Effector memory CD8-positive, alpha-beta T cell (primary cell): ENCODE data around the gene DNLZ.

Experiments
- ATAC-seq: fragments of 150-1000 bp; cut with Tn5 transposase; replicated peaks from 2 replicates; pipeline ENCODE4 v1.10.0; 2021; ENCODE audit warnings: mild to moderate bottlenecking, moderate library complexity
- DNase-seq, 3 experiments: peaks; one replicate each; pipeline ENCODE4 v3.0.0; 2021
- H3K27ac Mint-ChIP-seq, 2 donors: one replicate each; pipeline ENCODE4 v1.8.0; 2022; ENCODE audit warnings: mild to moderate bottlenecking in 2 of 2, mixed read lengths in 2 of 2, moderate library complexity in 2 of 2
- H3K27me3 Mint-ChIP-seq, 2 donors: one replicate each; pipeline ENCODE4 v1.8.0; 2022; ENCODE audit warnings: mixed read lengths in 2 of 2
- H3K36me3 Mint-ChIP-seq: one replicate; pipeline ENCODE4 v1.8.0; 2022; ENCODE audit warnings: mild to moderate bottlenecking, moderate library complexity, mixed read lengths; ENCODE audit not compliant: insufficient read depth
- H3K4me1 Mint-ChIP-seq, 2 donors: one replicate each; pipeline ENCODE4 v1.8.0; 2022; ENCODE audit warnings: low read depth in 2 of 2, mixed read lengths in 2 of 2
- H3K4me3 Mint-ChIP-seq, 2 donors: one replicate each; pipeline ENCODE4 v1.8.0; 2022; ENCODE audit warnings: mild to moderate bottlenecking in 2 of 2, mixed read lengths in 2 of 2, moderate library complexity in 2 of 2
- H3K9me3 Mint-ChIP-seq, 2 donors: one replicate each; pipeline ENCODE4 v1.8.0; 2022; ENCODE audit warnings: mixed read lengths in 2 of 2

DNLZ gene

DNA sequence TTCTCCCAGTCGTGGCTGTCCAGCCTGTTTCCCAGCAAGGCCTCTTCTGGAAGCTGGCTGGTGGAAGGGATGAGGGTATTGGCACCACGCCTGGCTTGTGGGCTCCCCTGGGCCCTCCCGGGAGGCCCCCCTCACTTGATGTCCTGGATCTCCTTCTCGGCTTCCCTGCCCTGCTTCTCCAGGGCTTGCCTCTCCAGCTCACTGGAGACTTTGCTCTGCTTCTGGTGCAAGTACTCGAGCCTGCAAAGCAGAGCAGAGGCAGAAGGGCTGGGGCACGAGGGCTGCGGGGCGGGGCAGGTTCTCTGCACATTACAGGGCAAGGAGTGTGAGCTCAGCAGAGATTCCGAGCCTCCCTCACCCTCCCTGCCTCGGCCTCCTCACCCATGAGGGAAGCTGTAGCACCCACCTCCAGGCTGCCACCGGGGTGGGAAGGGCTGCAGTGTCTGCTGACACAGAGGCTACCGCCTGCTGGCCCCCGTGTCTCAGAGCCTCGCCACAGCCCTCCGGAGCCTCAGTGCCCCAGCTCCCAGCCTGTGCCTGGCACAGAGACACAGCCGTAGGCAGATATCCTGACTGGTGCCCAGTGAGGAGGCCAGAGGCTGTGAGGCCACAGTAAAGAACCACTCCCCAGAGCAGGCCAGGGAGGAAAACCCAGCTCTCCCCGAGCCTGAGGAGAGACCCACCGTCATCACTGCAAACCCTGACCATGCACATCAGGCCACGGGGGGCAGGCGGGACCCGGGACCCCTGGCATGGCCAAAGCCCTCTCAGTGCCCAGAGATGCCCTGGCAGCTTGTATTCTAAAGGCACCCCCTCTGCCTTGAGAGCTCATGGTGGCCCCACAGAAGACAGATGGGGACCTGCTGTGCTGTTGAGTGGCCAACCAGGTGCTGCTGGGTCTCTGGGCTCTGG, 29.2 kb upstream of the DNLZ start:
- no peaks in the 10 kb centered on the region for H3K9me3 Mint-ChIP-seq
- H3K36me3 Mint-ChIP-seq: peaks cover 43% of the 10 kb centered on the region
- DNase-seq (no peak), ATAC-seq (no peak)
- no peak overlapping the region for H3K27ac Mint-ChIP-seq
- peaks cover 4% of the 10 kb centered on the region in 2 donors for H3K4me1 Mint-ChIP-seq
- H3K27me3 Mint-ChIP-seq: no peaks in the 10 kb centered on the region
- H3K4me3 Mint-ChIP-seq: no peak overlapping the region

DNA sequence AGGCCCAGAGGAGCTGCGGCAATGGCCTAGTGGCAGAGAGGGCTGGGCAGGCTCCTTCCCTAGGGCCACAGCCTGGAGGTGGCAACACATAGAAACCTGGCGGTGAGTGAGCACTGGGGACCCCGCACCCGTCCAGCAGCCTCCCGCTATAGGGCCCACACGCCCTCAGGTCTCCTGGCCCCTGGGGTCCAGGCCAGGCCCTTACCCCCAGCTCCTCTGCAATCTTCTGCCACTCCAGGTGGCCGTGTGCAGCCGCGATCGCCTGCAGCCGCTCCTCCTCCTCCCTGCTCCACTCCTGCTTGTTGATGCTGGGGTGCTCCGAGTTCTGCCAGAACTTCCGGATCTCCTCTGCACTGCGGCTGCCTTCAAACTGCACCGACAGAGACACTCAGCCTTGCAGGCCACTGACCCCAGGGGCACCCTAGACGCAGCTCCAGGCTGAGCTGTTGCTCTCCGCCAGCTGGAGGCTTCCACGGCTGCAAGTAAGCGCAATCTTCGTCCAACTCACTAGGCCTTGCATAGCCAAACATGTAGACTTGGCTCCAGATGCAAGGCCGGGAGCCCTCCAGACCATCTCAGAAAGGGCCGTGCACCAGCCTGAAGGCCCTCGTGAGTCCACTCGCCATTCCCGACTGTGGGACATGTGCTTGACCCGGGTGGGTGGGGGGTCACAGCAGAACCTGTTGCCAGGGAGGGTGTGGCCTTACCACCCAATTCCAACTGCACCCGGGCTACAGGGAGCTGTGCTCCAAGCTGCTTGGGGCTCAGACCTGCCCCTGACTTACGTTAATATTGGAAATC, 28.4 kb upstream of the DNLZ start:
- Mint-ChIP-seq H3K4me3 (no peak overlapping the region), H3K36me3 (peaks cover 45% of the 10 kb centered on the region), H3K9me3 (no peaks in the 10 kb centered on the region), H3K27ac (no peak overlapping the region), H3K4me1 (peaks cover 2 to 4% of the 10 kb centered on the region in 2 donors), H3K27me3 (no peaks in the 10 kb centered on the region)
- ATAC-seq (no peak), DNase-seq (no peak)

DNA sequence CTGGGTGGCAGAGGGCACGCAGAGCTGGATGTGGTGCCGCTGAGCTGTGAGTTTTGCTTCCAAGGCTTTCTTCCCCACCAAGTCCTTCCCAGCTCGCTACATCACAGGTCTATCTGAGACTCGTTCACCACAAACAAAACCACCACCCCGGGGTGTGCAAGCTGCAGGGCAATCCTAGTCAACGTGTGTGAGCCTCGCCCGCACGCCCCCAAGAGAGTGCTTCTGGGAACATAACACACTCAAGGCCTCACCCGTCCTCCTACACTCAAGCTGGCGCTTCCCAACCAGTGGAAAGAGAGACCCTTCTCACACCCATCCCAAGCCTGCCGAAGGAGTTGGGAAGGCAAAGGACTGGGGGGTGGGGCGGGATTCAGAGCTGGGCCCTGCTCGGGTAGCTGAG, 25.9 kb upstream of the DNLZ start:
- H3K9me3 Mint-ChIP-seq: no peaks in the 10 kb centered on the region
- H3K4me3 Mint-ChIP-seq: no peak overlapping the region
- peaks cover 41% of the 10 kb centered on the region for H3K36me3 Mint-ChIP-seq
- no peak for ATAC-seq
- no peaks in the 10 kb centered on the region for H3K27me3 Mint-ChIP-seq
- peaks cover 22 to 24% of the 10 kb centered on the region in 2 donors for H3K4me1 Mint-ChIP-seq
- DNase-seq: no peak
- no peak overlapping the region for H3K27ac Mint-ChIP-seq

DNA sequence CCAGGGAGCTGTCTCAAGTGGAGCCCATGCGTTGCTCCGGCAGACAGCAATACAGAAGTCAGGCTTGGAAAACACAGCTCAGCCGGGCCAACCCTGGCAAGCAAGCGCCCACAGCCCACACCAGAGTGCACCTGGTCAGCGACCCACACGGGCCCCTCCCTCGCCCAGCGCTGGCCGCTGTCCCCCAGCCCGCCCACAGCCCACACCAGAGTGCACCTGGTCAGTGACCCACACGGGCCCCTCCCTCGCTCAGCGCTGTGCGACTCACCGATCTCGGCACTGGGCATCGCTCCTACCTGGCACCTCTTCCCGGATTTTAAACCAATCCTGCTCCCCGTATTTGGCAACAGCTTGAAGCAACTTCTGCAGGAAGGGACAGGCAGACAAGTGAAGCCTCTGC, 23.7 kb upstream of the DNLZ start:
- Mint-ChIP-seq H3K27me3 (no peaks in the 10 kb centered on the region), H3K27ac (no peak overlapping the region), H3K36me3 (peaks cover 37% of the 10 kb centered on the region), H3K4me1 (peaks cover 22 to 30% of the 10 kb centered on the region in 2 donors), H3K4me3 (no peak overlapping the region), H3K9me3 (no peaks in the 10 kb centered on the region)
- DNase-seq (no peak), ATAC-seq (no peak)

DNA sequence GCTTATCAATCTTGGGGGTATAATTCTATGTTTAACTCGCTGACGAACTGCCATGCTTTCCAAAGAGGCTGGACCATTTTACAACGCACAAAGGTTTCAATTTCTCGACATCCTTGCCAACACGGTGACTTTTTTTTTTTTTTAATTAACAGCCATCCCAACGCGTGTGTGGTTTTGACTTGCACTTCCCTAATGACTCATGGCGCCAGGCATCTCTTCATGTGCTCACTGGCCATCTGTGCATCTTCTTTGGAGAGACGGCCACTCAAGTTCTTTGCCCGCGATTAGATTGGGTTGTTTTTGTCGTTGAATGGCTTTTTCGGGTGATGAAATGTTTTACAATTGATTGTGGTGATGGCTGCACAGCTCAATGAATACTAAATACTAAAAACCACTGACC, 22.5 kb upstream of the DNLZ start:
- H3K27me3 Mint-ChIP-seq: no peaks in the 10 kb centered on the region
- ATAC-seq (peak; percentile 18), DNase-seq (no peak)
- H3K36me3 Mint-ChIP-seq: peaks cover 38% of the 10 kb centered on the region
- H3K27ac Mint-ChIP-seq: no peak overlapping the region
- H3K9me3 Mint-ChIP-seq: no peaks in the 10 kb centered on the region
- peak overlapping the region; percentile 42 to 71 for H3K4me3 Mint-ChIP-seq
- peaks cover 22 to 30% of the 10 kb centered on the region in 2 donors for H3K4me1 Mint-ChIP-seq

DNA sequence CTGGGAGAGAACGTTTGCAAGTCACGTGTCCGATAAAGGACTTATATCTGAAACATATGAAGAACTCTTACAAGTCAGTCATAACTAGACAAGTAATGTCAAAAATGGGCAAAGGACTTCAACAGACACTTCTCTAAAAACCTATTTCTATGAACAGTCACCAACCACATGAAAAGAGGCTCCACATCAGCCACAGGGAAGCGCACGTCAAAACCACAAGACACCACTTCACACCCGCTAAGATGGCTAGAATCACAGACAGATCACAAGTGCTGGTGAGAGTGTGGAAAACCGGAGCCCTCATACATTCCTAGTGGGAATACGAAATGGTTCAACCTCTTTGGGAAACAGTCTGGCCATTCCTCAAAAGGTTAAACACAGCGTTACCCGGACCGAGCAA, 21.5 kb upstream of the DNLZ start:
- H3K36me3 Mint-ChIP-seq: peaks cover 30% of the 10 kb centered on the region
- H3K27ac Mint-ChIP-seq: peak overlapping the region in 1 of 2 donors; percentile 25
- DNase-seq (peak; percentile 18 to 42 (median 33)), ATAC-seq (peak; percentile 96)
- H3K4me3 Mint-ChIP-seq: peak overlapping the region; percentile 51 to 71
- peaks cover 22 to 30% of the 10 kb centered on the region in 2 donors for H3K4me1 Mint-ChIP-seq
- H3K27me3 Mint-ChIP-seq: no peaks in the 10 kb centered on the region
- H3K9me3 Mint-ChIP-seq: no peaks in the 10 kb centered on the region

DNA sequence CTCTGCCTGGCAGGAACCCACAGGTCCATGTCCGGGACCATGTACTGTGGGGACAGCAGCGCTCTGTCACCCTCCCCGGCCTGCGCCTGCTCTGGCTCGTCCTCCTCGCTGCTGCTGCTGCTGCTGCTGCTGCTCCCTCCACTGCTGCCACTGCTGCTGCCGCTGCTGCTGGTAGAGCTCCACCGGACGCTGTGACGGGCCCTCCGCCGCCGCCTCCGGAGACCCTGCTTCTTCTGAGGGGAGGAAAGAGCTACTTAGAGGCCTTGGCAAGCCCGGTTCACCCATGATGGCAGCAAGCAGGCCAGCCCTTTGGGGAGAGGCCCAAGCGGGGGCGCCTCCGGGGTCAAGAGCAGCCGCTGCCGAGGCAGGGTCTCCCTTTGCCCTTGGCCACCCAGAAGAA, 19.9 kb upstream of the DNLZ start:
- H3K27me3 Mint-ChIP-seq: no peaks in the 10 kb centered on the region
- H3K4me1 Mint-ChIP-seq: peaks cover 20 to 25% of the 10 kb centered on the region in 2 donors
- H3K9me3 Mint-ChIP-seq: no peaks in the 10 kb centered on the region
- ATAC-seq (no peak), DNase-seq (no peak)
- no peak overlapping the region for H3K4me3 Mint-ChIP-seq
- H3K27ac Mint-ChIP-seq: no peak overlapping the region
- peaks cover 14% of the 10 kb centered on the region for H3K36me3 Mint-ChIP-seq

DNA sequence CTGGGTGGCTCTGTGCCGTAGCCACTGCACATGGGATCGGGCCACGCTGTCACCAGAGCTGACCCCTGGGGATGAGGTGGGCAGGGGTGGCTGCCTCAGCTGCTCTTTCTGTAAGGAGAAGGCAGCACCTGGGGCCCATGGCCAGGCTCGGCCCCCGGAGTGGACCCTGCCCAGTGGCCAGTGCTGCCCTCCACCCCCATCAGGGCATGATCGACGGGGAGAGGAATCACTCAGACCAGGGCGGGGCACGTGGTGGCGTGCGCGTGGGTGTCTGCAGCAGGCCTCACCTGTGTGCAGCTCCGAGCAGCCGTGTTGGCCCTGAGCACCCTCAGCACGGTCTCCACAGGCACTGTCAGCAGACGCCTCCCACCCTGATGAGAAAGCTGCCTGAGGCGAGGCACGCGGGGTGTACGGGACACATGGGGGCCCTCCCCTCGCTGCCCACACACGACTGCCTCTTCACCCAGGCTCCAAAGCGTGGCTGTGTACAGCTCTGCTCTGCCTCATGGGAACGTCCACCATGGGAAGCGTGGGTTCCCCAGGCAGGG, 18.5 kb upstream of the DNLZ start:
- DNase-seq: no peak
- no peaks in the 10 kb centered on the region for H3K27me3 Mint-ChIP-seq
- no peak overlapping the region for H3K27ac Mint-ChIP-seq
- H3K36me3 Mint-ChIP-seq: peaks cover 6% of the 10 kb centered on the region
- no peaks in the 10 kb centered on the region for H3K9me3 Mint-ChIP-seq
- no peak for ATAC-seq
- peaks cover 20 to 25% of the 10 kb centered on the region in 2 donors for H3K4me1 Mint-ChIP-seq
- no peak overlapping the region for H3K4me3 Mint-ChIP-seq

DNA sequence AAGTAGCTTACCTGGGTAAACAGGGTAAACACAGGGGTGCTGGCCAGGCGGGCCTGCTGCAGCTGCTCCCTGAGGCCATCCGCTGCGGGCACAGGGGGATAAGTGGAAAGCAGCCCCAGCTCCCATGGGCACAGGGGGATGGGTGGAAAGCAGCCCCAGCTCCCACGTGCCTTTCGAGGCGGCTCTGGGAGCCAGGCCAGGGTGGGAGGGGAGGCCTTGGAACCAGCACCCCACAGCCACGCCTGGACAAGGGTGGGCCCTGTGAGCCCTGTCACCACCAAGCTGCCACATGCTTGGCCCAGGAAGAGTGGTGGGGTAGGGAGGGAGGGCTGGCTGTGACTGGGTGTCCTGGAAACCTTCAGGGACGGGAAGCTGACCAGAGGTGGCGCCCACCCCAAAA, 17.8 kb upstream of the DNLZ start:
- DNase-seq: no peak
- Mint-ChIP-seq H3K27me3 (no peaks in the 10 kb centered on the region), H3K9me3 (no peaks in the 10 kb centered on the region), H3K4me1 (peaks cover 18 to 25% of the 10 kb centered on the region in 2 donors), H3K36me3 (peaks cover 6% of the 10 kb centered on the region), H3K27ac (no peak overlapping the region), H3K4me3 (no peak overlapping the region)
- ATAC-seq: no peak

DNA sequence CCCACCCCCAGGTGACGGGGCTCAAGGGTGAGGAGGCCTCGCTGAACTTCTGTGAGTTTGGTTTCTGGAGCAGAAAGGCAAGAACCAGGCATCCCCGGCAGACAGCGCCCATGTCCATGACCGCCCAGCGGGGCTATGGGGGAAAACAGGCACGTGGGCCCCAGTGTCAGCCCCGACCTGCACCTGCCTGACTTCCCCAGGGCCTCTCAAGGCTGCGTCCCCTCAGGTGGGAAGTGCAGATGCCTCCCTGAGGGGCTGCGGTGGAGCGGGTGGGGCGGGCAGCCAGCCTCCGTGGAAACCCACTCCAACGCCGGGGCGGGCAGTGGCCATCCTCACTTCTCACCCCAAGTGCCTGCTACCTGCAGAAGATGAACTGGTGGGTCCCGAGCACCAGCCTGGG, 16.8 kb upstream of the DNLZ start:
- Mint-ChIP-seq H3K36me3 (peaks cover 6% of the 10 kb centered on the region), H3K4me1 (peaks cover 9 to 15% of the 10 kb centered on the region in 2 donors), H3K4me3 (no peak overlapping the region), H3K9me3 (no peaks in the 10 kb centered on the region), H3K27me3 (no peaks in the 10 kb centered on the region), H3K27ac (no peak overlapping the region)
- no peak for ATAC-seq
- DNase-seq: no peak

DNA sequence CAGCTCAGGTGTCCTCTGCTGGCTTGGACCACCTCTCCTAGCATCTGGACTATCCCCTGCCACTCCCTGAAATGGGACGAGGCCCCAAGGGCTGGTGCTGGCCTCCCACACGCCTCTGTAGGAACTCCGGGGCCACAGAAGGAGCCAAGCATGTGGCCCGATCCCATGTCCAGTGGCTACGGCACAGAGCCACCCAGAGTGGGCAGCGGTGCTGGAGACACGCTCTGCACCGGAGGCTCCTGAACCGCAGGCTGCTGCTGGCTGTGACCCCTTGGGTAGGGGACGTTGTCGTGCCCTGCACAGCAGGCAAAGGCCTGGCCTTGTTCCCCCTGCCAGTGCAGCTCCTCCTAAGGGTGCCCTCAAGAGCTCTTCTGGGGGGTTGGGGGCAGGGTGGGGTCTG, 16.3 kb upstream of the DNLZ start:
- H3K9me3 Mint-ChIP-seq: no peaks in the 10 kb centered on the region
- peaks cover 4 to 10% of the 10 kb centered on the region in 2 donors for H3K4me1 Mint-ChIP-seq
- DNase-seq: no peak
- H3K36me3 Mint-ChIP-seq: peaks cover 6% of the 10 kb centered on the region
- no peak overlapping the region for H3K4me3 Mint-ChIP-seq
- no peak for ATAC-seq
- no peaks in the 10 kb centered on the region for H3K27me3 Mint-ChIP-seq
- no peak overlapping the region for H3K27ac Mint-ChIP-seq

DNA sequence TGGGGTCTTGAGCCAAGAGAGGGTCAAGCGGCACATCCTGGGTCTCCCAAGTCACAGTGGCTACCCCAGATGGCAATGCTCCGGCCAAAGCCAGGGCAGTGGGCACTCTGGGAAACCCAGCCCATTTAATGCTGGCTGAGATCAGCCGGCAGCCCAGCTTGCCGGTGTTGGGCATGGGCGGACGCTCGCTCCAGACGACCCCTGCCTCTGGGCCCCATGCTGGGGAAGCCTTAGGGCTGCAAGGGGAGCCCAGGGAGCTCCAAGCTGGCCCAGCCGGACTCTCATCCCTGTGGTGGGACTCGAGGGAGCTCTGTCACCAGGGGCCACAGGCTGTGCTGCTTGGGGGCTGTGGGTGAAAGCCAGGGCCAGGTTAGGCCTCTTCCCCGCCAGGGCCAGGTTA, 15.9 kb upstream of the DNLZ start:
- H3K4me3 Mint-ChIP-seq: no peak overlapping the region
- ATAC-seq: no peak
- H3K4me1 Mint-ChIP-seq: peaks cover 0 to 6% of the 10 kb centered on the region in 2 donors
- DNase-seq: no peak
- H3K9me3 Mint-ChIP-seq: no peaks in the 10 kb centered on the region
- no peaks in the 10 kb centered on the region for H3K27me3 Mint-ChIP-seq
- H3K36me3 Mint-ChIP-seq: peaks cover 6% of the 10 kb centered on the region
- no peak overlapping the region for H3K27ac Mint-ChIP-seq

DNA sequence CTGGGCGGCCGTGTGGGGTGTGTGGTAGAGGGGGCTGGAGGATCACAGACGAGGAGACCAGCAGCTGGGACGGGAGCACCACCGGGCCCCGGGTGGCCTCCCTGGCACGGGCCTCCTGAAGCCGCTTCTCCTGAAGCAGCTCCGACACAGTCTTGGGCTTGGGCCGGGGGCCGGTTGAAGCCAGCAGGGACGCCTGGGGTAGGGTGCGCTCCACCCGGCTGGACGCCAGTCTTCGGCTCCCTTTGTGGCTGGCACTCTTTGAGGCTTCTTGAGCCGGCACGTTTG, 15.4 kb upstream of the DNLZ start:
- ATAC-seq (no peak), DNase-seq (no peak)
- Mint-ChIP-seq H3K27me3 (no peaks in the 10 kb centered on the region), H3K9me3 (no peaks in the 10 kb centered on the region), H3K27ac (no peak overlapping the region), H3K4me3 (no peak overlapping the region), H3K36me3 (peaks cover 6% of the 10 kb centered on the region), H3K4me1 (peaks cover 0 to 2% of the 10 kb centered on the region in 2 donors)
